Muscle layer of duodenum (tissue), 2 donors: ENCODE data around the gene ARVCF.

Source experiments
- H3K27ac ChIP-seq: one replicate; pipeline ENCODE4 v1.7.0; 2013; ENCODE audit warnings: mild to moderate bottlenecking, low read length
- H3K27me3 ChIP-seq: one replicate; pipeline ENCODE4 v1.7.0; 2013; ENCODE audit warnings: low read depth, mild to moderate bottlenecking, control low read depth, low read length
- H3K36me3 ChIP-seq, 2 donors: one replicate each; pipeline ENCODE4 v1.7.0; 2013; ENCODE audit warnings: low read length in 2 of 2, control low read depth in 1 of 2, mild to moderate bottlenecking in 1 of 2; ENCODE audit not compliant: insufficient read depth in 2 of 2, control insufficient read depth in 1 of 2
- H3K4me1 ChIP-seq, 2 donors: one replicate each; pipeline ENCODE4 v1.7.0; 2013; ENCODE audit warnings: low read length in 2 of 2, mild to moderate bottlenecking in 2 of 2, control low read depth in 1 of 2, moderate library complexity in 1 of 2; ENCODE audit not compliant: insufficient read depth in 2 of 2, control insufficient read depth in 1 of 2
- H3K4me3 ChIP-seq, 2 donors: one replicate each; pipeline ENCODE4 v1.7.0; 2013; ENCODE audit warnings: low read length in 2 of 2, low read depth in 1 of 2, mild to moderate bottlenecking in 1 of 2
- H3K9me3 ChIP-seq, 2 donors: one replicate each; pipeline ENCODE4 v1.7.0; 2013; ENCODE audit warnings: low read length in 2 of 2, control low read depth in 1 of 2, mild to moderate bottlenecking in 1 of 2; ENCODE audit not compliant: control insufficient read depth in 1 of 2
- donor health status: healthy.

Gene ARVCF

GRCh38 chr22:20058989-20059770, 42.6 kb upstream of the ARVCF start:
- Histone ChIP-seq H3K9me3 (no peaks in the 10 kb centered on the region), H3K27me3 (no peaks in the 10 kb centered on the region), H3K36me3 (peaks cover 15 to 68% of the 10 kb centered on the region in 2 donors), H3K4me1 (no peaks in the 10 kb centered on the region), H3K27ac (no peak overlapping the region), H3K4me3 (no peak overlapping the region)

GRCh38 chr22:20057596-20058268, 41.1 kb upstream of the ARVCF start:
- H3K27ac ChIP-seq: no peak overlapping the region
- H3K27me3 ChIP-seq: no peaks in the 10 kb centered on the region
- no peaks in the 10 kb centered on the region for H3K4me1 ChIP-seq
- H3K4me3 ChIP-seq: no peak overlapping the region
- H3K36me3 ChIP-seq: peaks cover 14 to 69% of the 10 kb centered on the region in 2 donors
- H3K9me3 ChIP-seq: no peaks in the 10 kb centered on the region

DNA sequence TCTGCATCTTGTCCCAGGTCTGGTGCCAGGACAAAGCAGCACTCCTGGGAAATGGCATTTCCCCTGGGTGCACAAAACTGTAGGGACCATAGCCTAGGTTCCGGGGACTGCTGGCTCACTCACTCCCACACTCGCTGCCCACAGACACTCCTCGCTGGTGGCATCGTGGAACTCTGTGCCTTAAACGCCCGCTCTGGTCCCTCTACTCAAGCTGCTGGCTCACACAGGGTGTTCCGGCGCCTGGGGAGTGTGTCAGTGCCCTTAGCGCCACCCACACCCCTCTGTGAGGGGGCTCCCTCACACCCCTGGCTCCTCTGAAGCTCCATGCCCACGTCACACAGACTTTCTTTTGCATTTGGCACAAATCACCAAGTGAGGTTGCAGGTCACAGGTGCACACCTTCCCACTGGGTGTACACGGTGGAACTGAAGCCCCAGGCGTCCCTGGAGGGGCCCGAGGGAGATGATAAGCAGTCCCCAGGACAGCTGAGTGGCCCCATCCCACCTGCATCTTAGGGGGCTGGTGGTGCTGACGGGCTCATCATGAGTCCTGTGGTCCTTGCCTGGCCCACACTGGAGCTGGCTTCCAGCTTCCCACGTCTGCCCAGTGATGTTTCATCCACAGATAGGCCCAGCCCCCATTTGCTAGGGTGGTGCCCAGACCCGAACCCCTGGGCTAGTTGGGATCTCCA, 40.2 kb upstream of the ARVCF start:
- no peak overlapping the region for H3K27ac ChIP-seq
- no peak overlapping the region for H3K4me3 ChIP-seq
- H3K9me3 ChIP-seq: no peaks in the 10 kb centered on the region
- H3K36me3 ChIP-seq: peaks cover 14 to 69% of the 10 kb centered on the region in 2 donors
- no peaks in the 10 kb centered on the region for H3K4me1 ChIP-seq
- H3K27me3 ChIP-seq: no peaks in the 10 kb centered on the region

DNA sequence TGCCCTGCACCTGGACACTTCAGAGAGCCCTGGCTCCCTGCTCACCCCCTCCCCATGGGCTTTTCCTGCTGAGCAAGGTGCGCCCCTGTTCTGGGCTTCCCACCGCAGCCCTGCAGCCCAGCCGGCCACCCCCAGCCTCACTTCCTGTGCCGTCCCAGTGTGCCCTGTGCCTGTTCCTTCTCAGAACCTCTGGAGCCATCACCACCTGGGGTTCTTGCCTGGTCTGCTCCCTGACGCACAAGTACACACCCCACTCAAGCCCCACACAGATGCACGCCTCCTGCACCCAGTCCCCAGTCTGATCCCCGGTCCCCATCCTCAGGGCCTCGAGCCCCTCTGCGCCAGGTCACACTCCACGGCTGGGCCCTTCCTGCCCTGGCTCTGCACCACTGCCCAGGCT, 39.5 kb upstream of the ARVCF start:
- Histone ChIP-seq H3K27me3 (no peaks in the 10 kb centered on the region), H3K27ac (no peak overlapping the region), H3K4me1 (no peaks in the 10 kb centered on the region), H3K4me3 (no peak overlapping the region), H3K36me3 (peaks cover 14 to 66% of the 10 kb centered on the region in 2 donors), H3K9me3 (no peaks in the 10 kb centered on the region)

- Histone ChIP-seq H3K27ac (no peak overlapping the region), H3K4me1 (no peaks in the 10 kb centered on the region), H3K27me3 (no peaks in the 10 kb centered on the region), H3K36me3 (peaks cover 14 to 61% of the 10 kb centered on the region in 2 donors), H3K4me3 (no peak overlapping the region), H3K9me3 (no peaks in the 10 kb centered on the region)
Measured at GRCh38 chr22:20055654-20056053, 39.0 kb upstream of the ARVCF start.

DNA sequence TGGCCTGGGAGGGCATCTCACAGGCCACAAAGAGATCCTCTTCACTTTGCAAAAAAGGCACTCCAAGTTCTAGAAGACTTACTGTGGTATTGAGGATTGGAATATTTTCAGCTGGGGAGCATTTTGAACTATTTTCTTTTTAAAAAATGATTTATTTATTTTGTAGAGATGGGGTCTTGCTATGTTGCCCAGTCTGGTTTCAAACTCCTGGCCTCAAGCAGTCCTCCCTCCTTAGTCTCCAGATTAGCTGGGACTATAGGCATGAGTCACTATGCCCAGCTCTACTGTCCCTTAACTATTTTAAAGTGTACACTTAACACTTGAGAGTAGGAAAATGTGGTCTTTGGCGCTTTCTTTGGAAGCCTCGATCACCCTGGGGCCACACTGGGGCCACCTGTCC, 38.5 kb upstream of the ARVCF start:
- Histone ChIP-seq H3K27me3 (no peaks in the 10 kb centered on the region), H3K9me3 (no peaks in the 10 kb centered on the region), H3K36me3 (peaks cover 14 to 59% of the 10 kb centered on the region in 2 donors), H3K27ac (no peak overlapping the region), H3K4me1 (no peaks in the 10 kb centered on the region), H3K4me3 (no peak overlapping the region)

GRCh38 chr22:20054485-20054884, 37.9 kb upstream of the ARVCF start:
- Histone ChIP-seq H3K27me3 (no peaks in the 10 kb centered on the region), H3K27ac (no peak overlapping the region), H3K36me3 (peaks cover 14 to 59% of the 10 kb centered on the region in 2 donors), H3K4me1 (no peaks in the 10 kb centered on the region), H3K4me3 (no peak overlapping the region), H3K9me3 (no peaks in the 10 kb centered on the region)

DNA sequence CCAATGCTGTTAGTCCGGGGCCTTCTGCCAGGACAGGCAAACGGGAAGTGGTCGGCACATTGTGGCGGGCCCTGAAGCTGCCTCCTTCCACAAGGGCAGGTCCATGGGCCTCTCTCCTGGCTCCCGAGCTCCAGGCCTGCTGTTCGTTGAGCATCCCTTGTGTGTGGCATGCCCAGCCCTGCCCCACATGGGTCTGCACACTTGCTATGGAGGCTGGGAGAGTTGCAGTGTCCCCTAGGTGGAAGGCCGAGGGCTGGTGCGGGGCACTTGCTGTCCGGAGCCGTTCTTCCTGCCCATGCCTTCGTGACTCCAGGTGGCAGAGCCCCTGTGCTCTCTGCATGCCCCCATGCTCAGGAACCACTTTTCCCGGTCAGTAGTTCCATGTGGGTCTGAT, 37.4 kb upstream of the ARVCF start:
- H3K27me3 ChIP-seq: no peaks in the 10 kb centered on the region
- no peaks in the 10 kb centered on the region for H3K4me1 ChIP-seq
- H3K27ac ChIP-seq: no peak overlapping the region
- no peaks in the 10 kb centered on the region for H3K9me3 ChIP-seq
- H3K36me3 ChIP-seq: peaks cover 14 to 59% of the 10 kb centered on the region in 2 donors
- H3K4me3 ChIP-seq: no peak overlapping the region

- Histone ChIP-seq H3K4me1 (no peaks in the 10 kb centered on the region), H3K36me3 (peaks cover 10 to 59% of the 10 kb centered on the region in 2 donors), H3K4me3 (no peak overlapping the region), H3K9me3 (no peaks in the 10 kb centered on the region), H3K27me3 (no peaks in the 10 kb centered on the region), H3K27ac (no peak overlapping the region)
Measured at GRCh38 chr22:20053407-20054033, 36.9 kb upstream of the ARVCF start.

- Histone ChIP-seq H3K4me1 (no peaks in the 10 kb centered on the region), H3K9me3 (no peaks in the 10 kb centered on the region), H3K4me3 (no peak overlapping the region), H3K27me3 (no peaks in the 10 kb centered on the region), H3K36me3 (peaks cover 10 to 59% of the 10 kb centered on the region in 2 donors), H3K27ac (no peak overlapping the region)
Measured at GRCh38 chr22:20052309-20053259, 36.0 kb upstream of the ARVCF start.
